ENCODE measurements around the gene APOE. TPM values are rescaled to one million over a fixed set of nuclear protein-coding genes. Genes with fewer than 3 reads are reported as not detected.
A peak's percentile ranks its signal among the peaks of the same experiment; 100 is the strongest.
"Not testable (repeated sequence)": the region's sequence is repeated elsewhere in the genome, so short reads cannot be mapped to it uniquely, and the experiment has no call there.

The APOE gene
- total RNA-seq, 1 donor from 2014 or later = 4,388 TPM

DNA sequence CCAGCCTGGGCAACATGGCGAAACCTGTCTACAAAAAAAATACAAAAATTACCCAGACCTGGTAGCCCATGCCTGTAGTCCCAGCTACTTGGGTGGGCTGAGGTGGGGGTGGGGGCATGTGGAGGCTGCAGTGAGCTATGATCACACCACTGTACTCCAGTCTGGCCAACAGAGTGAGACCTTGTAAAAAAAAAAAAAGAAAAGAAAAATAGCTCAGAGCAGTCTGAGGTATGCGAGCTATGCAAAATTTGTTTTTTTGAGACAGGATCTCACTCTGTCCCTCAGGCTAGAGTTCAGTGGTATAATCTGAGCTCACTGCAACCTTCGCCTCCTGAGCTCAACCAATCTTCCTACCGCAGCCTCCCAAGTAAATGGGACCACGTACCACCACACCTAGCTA, 21.7 kb upstream of the APOE start:
- DNase-seq (ENCODE audit: low read depth) = no peak

DNA sequence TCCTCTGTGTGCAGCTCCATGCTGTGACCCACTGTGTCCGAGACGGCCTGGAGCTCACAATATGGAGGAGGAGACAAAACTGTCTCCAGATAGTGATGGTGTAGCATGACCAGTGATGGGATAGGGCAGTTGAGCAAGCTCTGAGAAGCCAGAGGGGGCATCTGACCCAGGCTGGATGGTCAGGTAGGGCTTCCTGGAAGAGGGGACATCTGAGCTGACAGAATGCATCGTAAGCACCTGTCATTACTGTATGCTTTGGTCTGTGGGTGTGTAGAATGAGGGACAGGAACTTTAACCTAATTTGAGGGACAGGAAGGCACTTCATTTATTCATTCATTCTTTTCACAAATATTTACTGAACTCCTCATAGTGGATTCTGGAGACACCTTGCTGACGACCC, 21.0 kb upstream of the APOE start:
- DNase-seq (ENCODE audit: low read depth) = no peak

DNA sequence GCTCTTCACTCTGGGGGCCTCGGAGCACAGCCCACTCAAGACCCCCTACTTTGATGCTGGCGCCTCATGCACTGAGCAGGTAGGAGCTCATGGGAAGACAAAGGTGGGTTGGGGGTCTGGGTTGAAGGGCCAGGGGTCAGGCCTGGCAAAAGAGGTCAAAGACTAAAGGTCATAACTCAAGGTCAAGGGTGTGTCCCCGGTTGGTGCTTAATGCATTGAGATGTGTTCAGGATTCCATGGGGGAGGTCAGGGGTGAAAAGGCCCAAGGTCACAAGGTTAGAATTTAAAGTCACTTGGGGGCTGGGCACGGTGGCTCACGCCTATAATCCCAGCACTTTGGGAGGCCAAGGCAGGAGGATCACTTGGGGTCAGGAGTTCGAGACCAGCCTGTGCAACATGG, 19.5 kb upstream of the APOE start:
- DNase-seq (ENCODE audit: low read depth) = no peak

DNA sequence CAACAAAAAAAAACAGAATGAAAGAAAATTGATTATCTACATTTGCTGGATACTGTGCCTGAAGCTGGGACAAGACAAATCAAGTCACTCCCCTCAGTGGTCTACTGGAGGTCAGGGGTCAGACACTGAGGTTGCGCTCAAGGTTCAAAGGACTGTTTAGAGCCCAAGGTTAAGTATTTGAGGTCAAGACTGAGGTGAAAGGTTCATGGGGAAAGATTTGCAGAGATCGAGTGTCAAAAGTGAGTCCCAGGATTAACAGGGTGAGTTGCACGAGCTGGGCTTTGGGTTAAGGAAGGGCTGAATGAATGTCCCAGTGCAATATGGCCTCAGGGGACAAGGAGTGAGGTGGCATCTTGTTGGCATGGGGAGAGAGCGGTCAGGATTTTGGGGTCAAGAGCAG, 17.9 kb upstream of the APOE start:
- no peak for DNase-seq (ENCODE audit: low read depth)

DNA sequence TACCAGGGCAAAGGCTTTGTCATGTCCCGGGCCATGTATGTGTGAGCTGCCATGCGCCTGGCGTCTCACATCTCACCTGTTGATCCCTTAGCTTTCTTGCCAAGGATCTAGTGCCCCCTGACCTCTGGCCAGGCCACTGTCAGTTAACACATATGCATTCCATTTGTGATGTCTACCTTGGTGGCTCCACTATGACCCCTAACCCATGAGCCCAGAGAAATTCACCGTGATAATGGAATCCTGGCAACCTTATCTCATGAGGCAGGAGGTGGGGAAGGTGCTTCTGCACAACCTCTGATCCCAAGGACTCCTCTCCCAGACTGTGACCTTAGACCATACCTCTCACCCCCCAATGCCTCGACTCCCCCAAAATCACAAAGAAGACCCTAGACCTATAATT, 17.3 kb upstream of the APOE start:
- not testable (repeated sequence) for DNase-seq (ENCODE audit: low read depth)

DNA sequence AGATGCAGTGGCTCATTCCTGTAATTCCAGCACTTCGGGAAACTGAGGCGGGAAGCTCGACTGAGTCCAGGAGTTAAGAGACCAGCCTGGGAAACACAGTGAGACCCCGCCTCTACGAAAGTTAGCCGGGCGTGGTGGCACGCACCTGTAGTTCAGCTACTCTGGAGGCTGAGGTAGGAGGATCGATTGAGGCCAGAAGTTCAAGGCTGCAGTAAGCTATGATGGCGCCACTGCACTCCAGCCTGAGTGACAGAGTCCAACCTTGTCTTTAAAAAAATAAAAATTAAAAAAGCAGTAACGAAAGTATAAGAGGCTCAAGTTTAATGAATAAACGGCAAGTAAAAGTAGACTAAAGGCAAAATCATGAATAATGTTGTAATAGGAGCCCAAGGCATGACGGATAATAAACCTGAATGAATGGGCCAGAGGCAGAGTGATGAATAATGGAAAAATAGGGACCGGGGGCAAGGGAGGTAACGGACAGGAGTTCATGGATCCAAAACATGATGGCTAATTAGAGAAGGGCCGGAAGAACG, 15.7 kb upstream of the APOE start:
- no peak for DNase-seq (ENCODE audit: low read depth)

DNA sequence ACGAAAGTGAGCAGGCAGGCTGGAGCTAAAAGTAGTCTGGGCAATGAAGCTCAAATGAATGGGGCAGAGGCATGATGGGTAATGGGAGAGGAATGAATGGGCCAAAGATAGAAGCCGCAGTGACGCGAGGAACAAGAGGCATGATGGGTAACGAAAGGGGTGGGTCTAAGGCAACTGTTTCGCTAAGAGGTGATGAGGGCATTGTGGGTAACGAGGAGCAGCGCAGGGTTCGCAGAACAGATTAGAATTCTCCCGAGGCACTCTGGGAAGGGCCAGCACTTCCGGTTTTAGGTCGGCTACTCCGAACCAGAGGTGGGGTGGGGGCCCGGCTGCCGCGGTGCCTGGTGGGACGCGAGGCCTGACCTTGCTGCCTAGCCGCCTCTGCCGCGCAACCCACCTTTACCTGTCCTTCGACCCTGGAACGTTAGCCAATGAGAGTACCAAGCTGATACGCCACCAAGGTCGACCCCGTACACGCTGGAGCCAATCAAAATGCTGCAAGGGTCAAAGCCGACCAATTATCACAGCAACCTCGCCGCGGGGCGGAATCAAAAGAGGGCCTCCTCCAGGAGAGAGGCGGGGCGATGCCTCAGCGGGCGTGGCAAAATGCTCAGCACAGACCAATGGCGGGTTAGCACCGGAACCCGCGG, 15.1 kb upstream of the APOE start:
- peak; percentile 100 for DNase-seq (ENCODE audit: low read depth)

DNA sequence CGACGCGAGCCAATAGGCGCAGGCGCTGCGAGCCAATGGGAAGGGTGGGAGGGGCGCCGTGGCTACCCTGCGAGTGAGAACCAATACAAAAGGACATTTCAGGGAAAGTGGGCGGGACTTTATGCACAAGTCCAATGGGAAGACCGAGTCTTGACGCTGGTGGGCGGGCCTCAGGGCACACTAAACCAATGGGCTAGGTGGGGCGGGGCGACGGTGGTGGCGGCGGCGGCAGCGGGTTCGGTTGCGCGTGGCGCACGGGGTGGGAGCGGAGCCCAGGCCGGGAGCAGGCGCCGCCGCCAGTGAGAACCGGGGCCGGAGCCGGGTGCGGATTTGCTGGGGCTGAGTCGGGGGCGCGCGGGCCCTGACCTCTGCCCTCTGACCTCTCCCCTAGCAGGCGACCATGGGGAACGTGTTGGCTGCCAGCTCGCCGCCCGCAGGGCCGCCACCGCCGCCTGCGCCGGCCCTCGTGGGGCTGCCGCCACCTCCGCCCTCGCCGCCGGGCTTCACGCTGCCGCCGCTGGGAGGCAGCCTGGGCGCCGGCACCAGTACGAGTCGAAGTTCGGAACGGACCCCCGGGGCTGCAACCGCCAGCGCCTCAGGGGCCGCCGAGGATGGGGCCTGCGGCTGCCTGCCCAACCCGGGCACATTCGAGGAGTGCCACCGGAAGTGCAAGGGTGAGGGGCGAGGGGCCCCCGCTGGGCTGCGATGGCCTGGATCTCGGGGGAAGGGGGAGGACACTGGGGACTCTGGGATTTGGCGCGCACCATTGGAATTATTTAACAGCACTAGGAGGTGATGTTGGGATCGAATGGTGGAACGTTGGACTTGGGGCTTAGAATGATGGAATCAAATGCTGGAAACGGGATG, 14.3 kb upstream of the APOE start, which contains the start of gene TOMM40:
Gene TOMM40 (plus strand): TSS at position 239 of the 867 bp plus-strand sequence. CDS start 162 bp downstream, at position 401.
- DNase-seq (ENCODE audit: low read depth) = peak; percentile 11

DNA sequence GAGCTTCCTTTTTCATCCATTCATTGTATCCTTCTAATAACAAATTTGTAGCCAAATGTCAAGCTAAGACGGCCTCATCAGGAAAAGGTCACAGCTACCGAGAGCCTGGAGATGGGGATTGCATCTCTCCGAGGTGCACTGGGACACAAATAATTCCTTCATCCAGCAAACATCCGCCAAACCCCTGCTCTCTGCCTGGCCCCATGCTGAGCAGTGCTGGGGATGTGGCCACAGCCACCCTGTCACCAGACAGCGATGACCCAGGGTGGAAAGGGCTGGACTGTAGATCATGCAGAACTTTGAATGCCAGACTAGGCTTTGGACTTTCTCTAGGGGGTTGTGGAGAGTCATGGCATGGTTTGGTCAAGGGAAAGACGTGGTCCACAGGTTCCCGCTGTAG, 12.7 kb upstream of the APOE start:
- no peak for DNase-seq (ENCODE audit: low read depth)

DNA sequence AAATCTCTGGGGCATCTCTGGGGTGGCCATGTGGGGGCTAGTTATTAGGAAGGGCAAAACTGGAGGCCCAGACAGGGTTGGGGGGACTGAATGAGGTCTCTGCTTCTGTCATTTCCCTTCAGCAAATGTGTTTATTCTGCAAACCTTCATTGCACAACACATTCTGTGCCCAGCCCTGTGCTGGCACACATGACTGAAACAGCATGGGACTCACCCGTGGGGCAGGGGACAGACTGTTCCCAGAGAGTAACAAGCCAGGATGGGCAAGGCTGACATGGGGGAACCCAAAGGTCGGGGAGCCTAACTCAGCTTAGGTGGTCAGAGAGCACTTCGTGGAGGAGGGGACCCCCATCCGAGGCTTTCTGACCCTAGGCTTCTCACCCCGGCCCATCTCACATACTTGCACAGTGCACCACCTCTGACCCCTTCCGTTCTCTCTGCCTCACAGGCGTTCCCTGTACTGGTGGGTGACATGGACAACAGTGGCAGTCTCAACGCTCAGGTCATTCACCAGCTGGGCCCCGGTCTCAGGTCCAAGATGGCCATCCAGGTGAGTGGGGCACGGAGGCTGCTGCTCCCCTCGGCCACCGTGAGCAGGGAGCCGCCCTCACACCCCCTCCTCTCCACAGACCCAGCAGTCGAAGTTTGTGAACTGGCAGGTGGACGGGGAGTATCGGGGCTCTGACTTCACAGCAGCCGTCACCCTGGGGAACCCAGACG, 12.1 kb upstream of the APOE start:
- no peak for DNase-seq (ENCODE audit: low read depth)

DNA sequence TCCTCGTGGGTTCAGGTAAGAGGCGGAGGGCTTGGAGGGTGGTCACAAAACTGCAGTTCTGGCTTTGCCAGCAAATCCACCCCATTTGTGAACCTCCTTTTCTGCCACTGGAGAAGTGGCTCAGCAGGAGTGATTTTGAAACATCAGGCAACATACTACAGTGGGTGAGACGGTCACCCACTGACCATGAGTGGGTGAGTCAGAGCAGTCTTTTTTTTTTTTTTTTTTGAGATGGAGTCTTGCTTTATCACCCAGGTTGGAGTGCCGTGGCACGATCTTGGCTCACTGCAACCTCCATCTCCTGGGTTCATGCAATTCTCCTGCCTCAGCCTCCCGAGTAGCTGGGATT, 11.6 kb upstream of the APOE start:
- DNase-seq (ENCODE audit: low read depth) = no peak

DNA sequence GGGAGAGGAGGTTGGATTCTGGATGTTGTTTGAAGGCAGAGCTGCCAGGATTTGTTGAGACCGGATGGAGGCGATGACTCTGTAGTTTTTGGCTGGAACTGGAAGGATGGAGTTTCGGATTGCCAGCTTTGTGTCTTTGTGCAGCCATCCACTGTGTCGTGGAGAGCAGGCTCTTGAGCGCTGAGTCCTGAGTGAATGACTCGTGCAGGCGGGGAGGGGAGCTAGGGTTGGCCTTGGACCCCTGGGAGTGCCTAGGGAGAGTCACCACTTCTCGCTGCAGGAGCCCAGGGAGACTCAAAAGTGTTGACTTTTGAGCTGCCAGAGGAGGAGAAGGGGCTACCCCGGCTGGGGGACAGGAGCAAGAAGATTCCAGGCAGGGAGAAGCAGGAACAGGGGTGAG, 10.7 kb upstream of the APOE start:
- DNase-seq (ENCODE audit: low read depth) = no peak

DNA sequence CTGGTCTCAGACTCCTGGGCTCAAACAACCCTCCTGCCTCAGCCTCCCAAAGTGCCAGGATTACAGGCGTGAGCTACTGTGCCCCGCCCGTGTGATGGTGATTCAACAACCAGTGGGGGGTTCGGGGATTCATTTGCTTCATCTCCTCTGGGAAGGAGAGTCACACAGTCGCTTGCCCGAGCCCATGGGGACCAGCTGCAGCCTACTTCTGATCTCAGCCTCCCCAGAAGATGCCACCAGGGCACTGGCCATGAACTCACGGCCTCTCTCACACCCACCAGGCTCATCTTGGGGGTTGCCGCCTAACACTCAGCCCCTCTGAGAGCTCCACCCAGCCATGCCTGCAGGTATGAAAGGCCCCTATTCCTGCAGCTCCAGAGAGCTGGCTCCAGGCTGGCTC, 7.8 kb upstream of the APOE start:
- DNase-seq (ENCODE audit: low read depth) = no peak

DNA sequence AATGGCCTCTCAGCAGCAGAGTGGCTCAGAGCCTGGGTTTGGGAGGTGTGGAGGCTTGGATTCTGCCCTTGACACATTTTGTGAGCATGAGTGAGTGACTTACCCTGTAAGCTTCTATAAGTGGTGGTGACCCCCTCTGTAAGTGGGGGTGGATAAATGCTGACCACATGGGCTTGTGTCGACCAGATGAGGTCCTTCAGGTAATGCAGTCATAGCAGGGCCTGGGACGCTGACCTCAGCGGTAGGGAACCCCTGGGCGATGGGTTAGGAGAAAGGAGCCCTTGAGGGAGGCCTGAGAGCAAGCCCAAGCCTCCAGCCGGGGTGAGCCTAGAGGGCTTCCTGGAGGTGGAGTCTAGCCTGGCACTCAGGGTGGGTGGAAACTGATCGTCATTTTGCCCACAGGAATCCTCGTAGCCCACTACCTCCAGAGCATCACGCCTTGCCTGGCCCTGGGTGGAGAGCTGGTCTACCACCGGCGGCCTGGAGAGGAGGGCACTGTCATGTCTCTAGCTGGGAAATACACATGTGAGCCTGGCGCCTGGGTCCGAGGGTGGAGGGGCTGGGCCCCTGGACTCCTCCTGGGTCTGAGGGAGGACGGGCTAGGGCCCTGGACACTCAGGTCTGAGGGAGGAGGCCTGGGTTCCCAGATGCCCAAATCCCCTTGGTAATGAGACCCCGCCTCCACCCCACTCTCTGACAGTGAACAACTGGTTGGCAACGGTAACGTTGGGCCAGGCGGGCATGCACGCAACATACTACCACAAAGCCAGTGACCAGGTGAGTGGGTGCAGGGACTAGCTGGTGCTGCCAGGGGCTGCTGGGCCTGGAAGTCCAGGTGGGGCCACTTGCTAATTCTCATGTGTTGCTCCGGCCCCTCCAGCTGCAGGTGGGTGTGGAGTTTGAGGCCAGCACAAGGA, 5.0 kb upstream of the APOE start:
- no peak for DNase-seq (ENCODE audit: low read depth)

DNA sequence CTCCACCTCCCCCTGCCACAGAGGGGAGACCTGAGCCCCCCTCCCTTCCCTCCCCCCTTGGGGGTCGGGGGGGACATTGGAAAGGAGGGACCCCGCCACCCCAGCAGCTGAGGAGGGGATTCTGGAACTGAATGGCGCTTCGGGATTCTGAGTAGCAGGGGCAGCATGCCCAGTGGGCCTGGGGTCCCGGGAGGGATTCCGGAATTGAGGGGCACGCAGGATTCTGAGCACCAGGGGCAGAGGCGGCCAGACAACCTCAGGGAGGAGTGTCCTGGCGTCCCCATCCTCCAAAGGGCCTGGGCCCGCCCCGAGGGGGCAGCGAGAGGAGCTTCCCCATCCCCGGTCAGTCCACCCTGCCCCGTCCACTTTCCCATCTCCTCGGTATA, 2.4 kb upstream of the APOE start:
- DNase-seq (ENCODE audit: low read depth) = no peak

DNA sequence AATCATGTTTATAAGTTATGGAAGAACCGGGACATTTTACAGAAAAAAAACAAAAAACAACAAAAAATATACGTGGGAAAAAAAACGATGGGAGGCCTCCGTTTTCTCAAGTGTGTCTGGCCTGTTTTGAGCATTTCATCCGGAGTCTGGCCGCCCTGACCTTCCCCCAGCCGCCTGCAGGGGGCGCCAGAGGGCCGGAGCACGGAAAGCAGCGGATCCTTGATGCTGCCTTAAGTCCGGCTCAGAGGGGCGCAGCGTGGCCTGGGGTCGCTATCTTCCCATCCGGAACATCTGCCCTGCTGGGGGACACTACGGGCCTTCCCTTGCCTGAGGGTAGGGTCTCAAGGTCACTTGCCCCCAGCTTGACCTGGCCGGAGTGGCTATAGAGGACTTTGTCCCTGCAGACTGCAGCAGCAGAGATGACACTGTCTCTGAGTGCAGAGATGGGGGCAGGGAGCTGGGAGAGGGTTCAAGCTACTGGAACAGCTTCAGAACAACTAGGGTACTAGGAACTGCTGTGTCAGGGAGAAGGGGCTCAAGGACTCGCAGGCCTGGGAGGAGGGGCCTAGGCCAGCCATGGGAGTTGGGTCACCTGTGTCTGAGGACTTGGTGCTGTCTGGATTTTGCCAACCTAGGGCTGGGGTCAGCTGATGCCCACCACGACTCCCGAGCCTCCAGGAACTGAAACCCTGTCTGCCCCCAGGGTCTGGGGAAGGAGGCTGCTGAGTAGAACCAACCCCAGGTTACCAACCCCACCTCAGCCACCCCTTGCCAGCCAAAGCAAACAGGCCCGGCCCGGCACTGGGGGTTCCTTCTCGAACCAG, 1.8 kb upstream of the APOE start:
- peak; percentile 68 for DNase-seq (ENCODE audit: low read depth)

DNA sequence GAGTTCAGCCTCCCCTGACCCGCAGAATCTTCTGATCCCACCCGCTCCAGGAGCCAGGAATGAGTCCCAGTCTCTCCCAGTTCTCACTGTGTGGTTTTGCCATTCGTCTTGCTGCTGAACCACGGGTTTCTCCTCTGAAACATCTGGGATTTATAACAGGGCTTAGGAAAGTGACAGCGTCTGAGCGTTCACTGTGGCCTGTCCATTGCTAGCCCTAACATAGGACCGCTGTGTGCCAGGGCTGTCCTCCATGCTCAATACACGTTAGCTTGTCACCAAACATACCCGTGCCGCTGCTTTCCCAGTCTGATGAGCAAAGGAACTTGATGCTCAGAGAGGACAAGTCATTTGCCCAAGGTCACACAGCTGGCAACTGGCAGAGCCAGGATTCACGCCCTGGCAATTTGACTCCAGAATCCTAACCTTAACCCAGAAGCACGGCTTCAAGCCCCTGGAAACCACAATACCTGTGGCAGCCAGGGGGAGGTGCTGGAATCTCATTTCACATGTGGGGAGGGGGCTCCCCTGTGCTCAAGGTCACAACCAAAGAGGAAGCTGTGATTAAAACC, 1.1 kb upstream of the APOE start:
- no peak for DNase-seq (ENCODE audit: low read depth)

DNA sequence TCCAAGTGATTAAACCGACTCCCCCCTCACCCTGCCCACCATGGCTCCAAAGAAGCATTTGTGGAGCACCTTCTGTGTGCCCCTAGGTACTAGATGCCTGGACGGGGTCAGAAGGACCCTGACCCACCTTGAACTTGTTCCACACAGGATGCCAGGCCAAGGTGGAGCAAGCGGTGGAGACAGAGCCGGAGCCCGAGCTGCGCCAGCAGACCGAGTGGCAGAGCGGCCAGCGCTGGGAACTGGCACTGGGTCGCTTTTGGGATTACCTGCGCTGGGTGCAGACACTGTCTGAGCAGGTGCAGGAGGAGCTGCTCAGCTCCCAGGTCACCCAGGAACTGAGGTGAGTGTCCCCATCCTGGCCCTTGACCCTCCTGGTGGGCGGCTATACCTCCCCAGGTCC, 2.0 kb downstream of the APOE start:
- DNase-seq (ENCODE audit: low read depth) = no peak

DNA sequence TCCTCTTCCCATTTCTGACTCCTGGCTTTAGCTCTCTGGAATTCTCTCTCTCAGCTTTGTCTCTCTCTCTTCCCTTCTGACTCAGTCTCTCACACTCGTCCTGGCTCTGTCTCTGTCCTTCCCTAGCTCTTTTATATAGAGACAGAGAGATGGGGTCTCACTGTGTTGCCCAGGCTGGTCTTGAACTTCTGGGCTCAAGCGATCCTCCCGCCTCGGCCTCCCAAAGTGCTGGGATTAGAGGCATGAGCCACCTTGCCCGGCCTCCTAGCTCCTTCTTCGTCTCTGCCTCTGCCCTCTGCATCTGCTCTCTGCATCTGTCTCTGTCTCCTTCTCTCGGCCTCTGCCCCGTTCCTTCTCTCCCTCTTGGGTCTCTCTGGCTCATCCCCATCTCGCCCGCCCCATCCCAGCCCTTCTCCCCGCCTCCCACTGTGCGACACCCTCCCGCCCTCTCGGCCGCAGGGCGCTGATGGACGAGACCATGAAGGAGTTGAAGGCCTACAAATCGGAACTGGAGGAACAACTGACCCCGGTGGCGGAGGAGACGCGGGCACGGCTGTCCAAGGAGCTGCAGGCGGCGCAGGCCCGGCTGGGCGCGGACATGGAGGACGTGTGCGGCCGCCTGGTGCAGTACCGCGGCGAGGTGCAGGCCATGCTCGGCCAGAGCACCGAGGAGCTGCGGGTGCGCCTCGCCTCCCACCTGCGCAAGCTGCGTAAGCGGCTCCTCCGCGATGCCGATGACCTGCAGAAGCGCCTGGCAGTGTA, 2.7 kb downstream of the APOE start:
- DNase-seq (ENCODE audit: low read depth) = no peak
